Neuronal stem cell (in vitro differentiated cells): ENCODE measurements around the gene EPM2A.

Experiments used
- DNase-seq: peaks from one replicate; pipeline ENCODE4 v3.0.0-alpha.2; 2013; ENCODE audit warnings: low spot score
- H2AFZ ChIP-seq: one replicate; pipeline ENCODE4 v1.6.1; 2013; ENCODE audit warnings: mild to moderate bottlenecking, low read length, inconsistent platforms
- H2AK5ac ChIP-seq: 2 replicates; pipeline ENCODE4 v1.6.1; 2013; ENCODE audit warnings: low read depth, mild to moderate bottlenecking, inconsistent platforms, low read length, moderate library complexity, mixed read lengths
- H2BK120ac ChIP-seq: 2 replicates; pipeline ENCODE4 v1.6.1; 2013; ENCODE audit warnings: low read depth, mild to moderate bottlenecking, inconsistent platforms, low read length, moderate library complexity, mixed read lengths
- H2BK12ac ChIP-seq: one replicate; pipeline ENCODE4 v1.6.1; 2013; ENCODE audit warnings: low read length, inconsistent platforms
- H2BK15ac ChIP-seq: 2 replicates; pipeline ENCODE4 v1.6.1; 2013; ENCODE audit warnings: mild to moderate bottlenecking, low read length, inconsistent platforms, mixed read lengths
- H2BK5ac ChIP-seq: one replicate; pipeline ENCODE4 v1.6.1; 2013; ENCODE audit warnings: inconsistent platforms, mild to moderate bottlenecking, low read length, moderate library complexity
- H3K14ac ChIP-seq: one replicate; pipeline ENCODE4 v1.6.1; 2013; ENCODE audit warnings: low read length, inconsistent platforms
- H3K18ac ChIP-seq: 2 replicates; pipeline ENCODE4 v1.6.1; 2013; ENCODE audit warnings: low read length, inconsistent platforms
- H3K23ac ChIP-seq: 2 replicates; pipeline ENCODE4 v1.6.1; 2013; ENCODE audit warnings: low read depth, mild to moderate bottlenecking, mixed read lengths, low read length, inconsistent platforms; ENCODE audit not compliant: poor library complexity
- H3K27ac ChIP-seq: replicated peaks from 3 replicates; pipeline ENCODE4 v1.5.1; 2013; ENCODE audit warnings: low read length, inconsistent platforms
- H3K27me3 ChIP-seq, 3 experiments: 2 replicates each; pipeline ENCODE4 v1.6.1; 2013; ENCODE audit warnings: low read length in 3 of 3, mild to moderate bottlenecking in 2 of 3, inconsistent platforms in 1 of 3, low read depth in 1 of 3, mixed read lengths in 1 of 3, moderate library complexity in 1 of 3; ENCODE audit not compliant: control insufficient read depth in 3 of 3, insufficient read depth in 3 of 3
- H3K36me3 ChIP-seq, 2 donors: replicated peaks in 1 of 2; 2 replicates each; pipeline ENCODE4 v1.6.1; 2013; ENCODE audit warnings: low read length in 2 of 2; ENCODE audit not compliant: control insufficient read depth in 2 of 2, insufficient read depth in 2 of 2
- H3K4ac ChIP-seq: 2 replicates; pipeline ENCODE4 v1.6.1; 2013; ENCODE audit warnings: inconsistent platforms, mild to moderate bottlenecking, low read length, moderate library complexity
- H3K4me1 ChIP-seq, 2 donors: 1 replicate in 1 of 2; 2 replicates in 1 of 2; pipeline ENCODE4 v1.6.1; 2013; ENCODE audit warnings: low read length in 2 of 2, low read depth in 1 of 2; ENCODE audit not compliant: control insufficient read depth in 2 of 2, insufficient read depth in 1 of 2
- H3K4me2 ChIP-seq: one replicate; pipeline ENCODE4 v1.6.1; 2013; ENCODE audit warnings: mild to moderate bottlenecking, low read length, inconsistent platforms; ENCODE audit not compliant: insufficient read depth, poor library complexity, severe bottlenecking
- H3K4me3 ChIP-seq, 2 donors: 2 replicates each; pipeline ENCODE4 v1.5.1; 2013; ENCODE audit warnings: low read length in 2 of 2, mild to moderate bottlenecking in 2 of 2, inconsistent platforms in 1 of 2, moderate library complexity in 1 of 2
- H3K79me1 ChIP-seq: one replicate; pipeline ENCODE4 v1.6.1; 2013; ENCODE audit warnings: low read depth, mild to moderate bottlenecking, inconsistent platforms, low read length, moderate library complexity
- H3K9ac ChIP-seq: one replicate; pipeline ENCODE4 v1.6.1; 2013; ENCODE audit warnings: mild to moderate bottlenecking, low read depth, low read length, inconsistent platforms; ENCODE audit not compliant: poor library complexity
- H3K9me3 ChIP-seq, 2 donors: replicated peaks in 1 of 2; 2 replicates each; pipeline versions ENCODE3 to v1.6.1; 2013; ENCODE audit warnings: low read length in 2 of 2, mild to moderate bottlenecking in 2 of 2, inconsistent platforms in 1 of 2, low read depth in 1 of 2, mixed read lengths in 1 of 2, moderate library complexity in 1 of 2; ENCODE audit not compliant: control insufficient read depth in 2 of 2, insufficient read depth in 1 of 2
- H4K8ac ChIP-seq: one replicate; pipeline ENCODE4 v1.6.1; 2013; ENCODE audit warnings: low read depth, mild to moderate bottlenecking, inconsistent platforms, low read length, moderate library complexity
- H4K91ac ChIP-seq: one replicate; pipeline ENCODE4 v1.6.1; 2013; ENCODE audit warnings: low read length, low read depth, mild to moderate bottlenecking, inconsistent platforms; ENCODE audit not compliant: poor library complexity
- WGBS, 2 donors: extraction: QIAGEN DNeasy Blood & Tissue Kit; methylation state at CpG; one replicate each; pipeline ENCODE4 v1.1.7; 2013; ENCODE audit warnings: missing lambda C conversion rate in 2 of 2, mixed read lengths in 1 of 2; ENCODE audit not compliant: insufficient read length in 2 of 2, insufficient replicate concordance in 1 of 2; ENCODE audit errors: extremely low coverage in 2 of 2; 5-methylcytosine and 5-hydroxymethylcytosine counted together

Gene EPM2A

DNA sequence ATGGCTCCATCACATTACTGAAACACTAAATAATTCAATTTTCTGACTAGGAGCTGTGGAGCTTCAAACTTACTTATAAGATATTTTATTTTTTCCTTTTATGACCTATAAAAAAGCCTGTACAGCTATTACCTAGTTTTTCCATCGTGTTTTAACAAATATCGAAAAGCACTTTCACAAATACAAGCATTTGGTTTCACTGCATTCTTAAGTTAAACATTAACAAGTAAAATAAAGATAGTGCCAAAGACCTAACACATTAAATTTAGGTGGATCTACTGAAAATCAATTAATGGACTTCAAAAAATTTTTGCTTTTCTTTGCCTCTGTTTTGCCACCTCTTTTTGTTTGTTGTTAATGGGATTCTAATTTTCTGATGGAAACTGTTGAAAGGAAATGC lies 83.3 kb downstream of the EPM2A start:
- H3K36me3 ChIP-seq, result no peaks in the 10 kb centered on the region
- H2BK12ac ChIP-seq, result no peak overlapping the region
- no peak overlapping the region for H2AK5ac ChIP-seq
- H3K4me1 ChIP-seq, result no peaks in the 10 kb centered on the region
- H3K18ac ChIP-seq, result no peak overlapping the region
- no peaks in the 10 kb centered on the region for H3K9me3 ChIP-seq
- H3K9ac ChIP-seq, result no peak overlapping the region
- H4K8ac ChIP-seq, result no peak overlapping the region
- no peak overlapping the region for H3K14ac ChIP-seq
- H3K4ac ChIP-seq, result no peak overlapping the region
- H3K4me3 ChIP-seq, result no peak overlapping the region
- H3K79me1 ChIP-seq, result no peaks in the 10 kb centered on the region
- H3K27ac ChIP-seq, result no peak overlapping the region
- H2BK5ac ChIP-seq, result no peak overlapping the region
- H3K4me2 ChIP-seq, result no peak overlapping the region
- H3K23ac ChIP-seq, result no peak overlapping the region
- H2AFZ ChIP-seq, result no peak overlapping the region
- no peak overlapping the region for H2BK120ac ChIP-seq
- H2BK15ac ChIP-seq, result no peak overlapping the region
- DNase-seq, result no peak
- no CpG with 5 or more reads among the region's 2 CpGs for WGBS, 2 donors
- H3K27me3 ChIP-seq, result no peaks in the 10 kb centered on the region
- no peak overlapping the region for H4K91ac ChIP-seq

DNA sequence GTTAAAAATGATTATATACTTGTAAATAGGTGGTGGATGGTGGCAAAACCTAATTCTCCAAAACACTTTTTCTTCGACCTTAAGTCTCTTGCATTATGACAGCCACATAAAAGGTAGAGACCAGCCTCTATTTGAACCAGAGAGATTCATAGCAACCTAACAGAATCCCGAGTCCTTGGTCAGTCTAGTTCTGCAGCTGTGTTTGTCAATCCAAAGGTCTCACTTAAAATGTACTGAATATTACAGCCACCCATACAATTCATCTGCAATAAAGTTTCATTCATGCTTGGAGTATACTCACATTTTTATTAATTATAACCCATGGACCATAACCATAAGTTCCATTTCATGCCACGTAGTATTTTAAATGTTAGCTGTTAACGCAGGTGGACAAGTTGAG lies 87.2 kb downstream of the EPM2A start:
- no peak for DNase-seq
- Histone ChIP-seq H2BK120ac (no peak overlapping the region), H2BK12ac (no peak overlapping the region), H3K27me3 (no peaks in the 10 kb centered on the region), H3K27ac (no peak overlapping the region), H3K9me3 (no peaks in the 10 kb centered on the region), H3K4me1 (no peaks in the 10 kb centered on the region), H3K23ac (no peak overlapping the region), H3K36me3 (no peaks in the 10 kb centered on the region), H2BK15ac (no peak overlapping the region), H3K9ac (no peak overlapping the region), H3K79me1 (no peaks in the 10 kb centered on the region), H3K14ac (no peak overlapping the region), H2AFZ (no peak overlapping the region), H2BK5ac (no peak overlapping the region), H3K18ac (no peak overlapping the region), H4K91ac (no peak overlapping the region), H3K4me3 (no peak overlapping the region), H3K4me2 (no peak overlapping the region), H2AK5ac (no peak overlapping the region), H4K8ac (no peak overlapping the region), H3K4ac (no peak overlapping the region)
- no CpG with 5 or more reads among the region's 4 CpGs for WGBS, 2 donors

DNA sequence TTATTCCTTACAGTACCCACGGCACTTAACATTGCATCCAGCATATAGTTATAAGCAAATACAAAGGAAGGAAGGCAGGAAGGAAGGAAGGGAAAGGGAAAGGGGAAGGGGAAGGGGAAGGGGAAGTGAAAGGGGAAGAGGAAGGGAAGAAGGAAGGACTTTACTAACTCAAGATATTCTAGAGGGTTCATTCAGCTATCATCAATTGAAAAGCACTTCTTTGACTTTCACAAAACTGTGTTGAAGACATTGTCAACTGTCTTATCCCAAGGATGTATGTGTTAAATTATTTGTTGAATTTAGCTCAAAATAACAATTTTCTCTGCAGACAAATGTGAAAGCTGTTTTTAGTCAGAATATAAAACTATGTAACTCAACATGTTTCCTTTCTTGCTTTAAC lies 87.7 kb downstream of the EPM2A start:
- H3K14ac ChIP-seq, result no peak overlapping the region
- H4K8ac ChIP-seq, result no peak overlapping the region
- no peak overlapping the region for H3K4me2 ChIP-seq
- no peaks in the 10 kb centered on the region for H3K27me3 ChIP-seq
- no CpG with 5 or more reads among the region's 1 CpG for whole genome bisulfite sequencing, 2 donors
- H3K9me3 ChIP-seq, result no peaks in the 10 kb centered on the region
- H3K79me1 ChIP-seq, result no peaks in the 10 kb centered on the region
- H3K4me1 ChIP-seq, result no peaks in the 10 kb centered on the region
- no peak overlapping the region for H2AFZ ChIP-seq
- no peak overlapping the region for H3K27ac ChIP-seq
- no peaks in the 10 kb centered on the region for H3K36me3 ChIP-seq
- no peak overlapping the region for H3K9ac ChIP-seq
- no peak overlapping the region for H2AK5ac ChIP-seq
- H2BK12ac ChIP-seq, result no peak overlapping the region
- H3K4ac ChIP-seq, result no peak overlapping the region
- H3K4me3 ChIP-seq, result no peak overlapping the region
- no peak overlapping the region for H3K18ac ChIP-seq
- H2BK15ac ChIP-seq, result no peak overlapping the region
- no peak for DNase-seq
- no peak overlapping the region for H2BK120ac ChIP-seq
- H4K91ac ChIP-seq, result no peak overlapping the region
- no peak overlapping the region for H3K23ac ChIP-seq
- H2BK5ac ChIP-seq, result no peak overlapping the region

DNA sequence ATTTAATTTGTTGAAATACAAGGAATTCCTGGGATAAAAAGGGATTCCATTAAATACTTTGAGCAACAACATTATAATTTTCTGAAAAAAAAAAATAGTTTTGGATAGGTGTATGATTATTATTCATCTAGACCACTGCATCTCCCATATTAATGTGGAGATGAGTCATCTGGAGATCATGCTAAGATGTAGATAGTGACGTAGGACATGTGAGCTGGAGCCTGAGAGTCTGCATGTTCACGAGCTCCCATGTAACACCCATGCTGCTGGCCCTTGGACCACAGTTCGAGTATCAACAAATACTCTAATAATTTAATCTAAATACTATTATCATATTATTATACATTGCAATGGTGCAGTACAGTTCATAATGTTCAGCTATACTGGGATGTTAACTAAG lies 91.6 kb downstream of the EPM2A start:
- no peaks in the 10 kb centered on the region for H3K79me1 ChIP-seq
- no peak overlapping the region for H3K27ac ChIP-seq
- no peak overlapping the region for H2AK5ac ChIP-seq
- H3K36me3 ChIP-seq, result no peaks in the 10 kb centered on the region
- no peak overlapping the region for H3K4me2 ChIP-seq
- H3K4me3 ChIP-seq, result no peak overlapping the region
- no CpG with 5 or more reads among the region's 3 CpGs for WGBS, 2 donors
- H2BK12ac ChIP-seq, result no peak overlapping the region
- H3K4me1 ChIP-seq, result no peaks in the 10 kb centered on the region
- H2AFZ ChIP-seq, result no peak overlapping the region
- H3K4ac ChIP-seq, result no peak overlapping the region
- no peaks in the 10 kb centered on the region for H3K9me3 ChIP-seq
- H2BK15ac ChIP-seq, result no peak overlapping the region
- no peaks in the 10 kb centered on the region for H3K27me3 ChIP-seq
- H3K14ac ChIP-seq, result no peak overlapping the region
- H4K8ac ChIP-seq, result no peak overlapping the region
- H4K91ac ChIP-seq, result no peak overlapping the region
- no peak overlapping the region for H3K9ac ChIP-seq
- no peak overlapping the region for H3K23ac ChIP-seq
- no peak for DNase-seq
- no peak overlapping the region for H3K18ac ChIP-seq
- H2BK120ac ChIP-seq, result no peak overlapping the region
- H2BK5ac ChIP-seq, result no peak overlapping the region
